ENCODE measurements around the gene TCEA2.

Gene TCEA2

DNA sequence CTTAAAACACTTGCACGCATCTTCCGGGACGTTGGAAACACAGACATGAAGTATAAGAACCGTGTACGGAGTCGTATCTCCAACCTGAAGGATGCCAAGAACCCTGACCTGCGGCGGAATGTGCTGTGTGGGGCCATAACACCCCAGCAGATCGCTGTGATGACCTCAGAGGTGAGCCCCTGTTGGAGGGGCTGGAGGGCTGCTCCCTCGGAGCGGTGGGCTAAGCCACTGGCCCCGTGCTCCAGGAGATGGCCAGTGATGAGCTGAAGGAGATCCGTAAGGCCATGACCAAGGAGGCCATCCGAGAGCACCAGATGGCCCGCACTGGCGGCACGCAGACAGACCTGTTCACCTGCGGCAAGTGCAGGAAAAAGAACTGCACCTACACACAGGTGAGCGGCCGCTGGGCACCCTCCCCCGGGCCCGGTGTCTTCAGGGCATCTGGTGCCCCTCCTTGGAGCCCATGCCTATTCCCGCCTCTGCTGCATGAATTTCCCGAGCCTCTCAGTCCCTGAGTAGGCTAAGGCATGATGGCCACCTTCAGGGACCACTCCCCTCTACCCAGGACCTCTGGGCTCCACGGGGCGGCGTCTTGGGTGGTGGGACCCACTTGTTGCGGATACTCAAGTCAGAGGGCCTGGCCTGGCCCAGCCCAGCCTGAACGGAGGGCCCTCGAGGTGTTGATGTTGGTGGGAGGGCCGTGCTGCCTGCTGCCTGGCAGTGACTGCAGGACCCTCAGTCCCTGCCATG lies 7.4 kb downstream of the TCEA2 start:
- in situ Hi-C loops (cut with MboI; ENCODE audit: low sequenced_read_pairs, unreplicated experiment) = no loop called here
- TF ChIP-seq, protein P1, sequence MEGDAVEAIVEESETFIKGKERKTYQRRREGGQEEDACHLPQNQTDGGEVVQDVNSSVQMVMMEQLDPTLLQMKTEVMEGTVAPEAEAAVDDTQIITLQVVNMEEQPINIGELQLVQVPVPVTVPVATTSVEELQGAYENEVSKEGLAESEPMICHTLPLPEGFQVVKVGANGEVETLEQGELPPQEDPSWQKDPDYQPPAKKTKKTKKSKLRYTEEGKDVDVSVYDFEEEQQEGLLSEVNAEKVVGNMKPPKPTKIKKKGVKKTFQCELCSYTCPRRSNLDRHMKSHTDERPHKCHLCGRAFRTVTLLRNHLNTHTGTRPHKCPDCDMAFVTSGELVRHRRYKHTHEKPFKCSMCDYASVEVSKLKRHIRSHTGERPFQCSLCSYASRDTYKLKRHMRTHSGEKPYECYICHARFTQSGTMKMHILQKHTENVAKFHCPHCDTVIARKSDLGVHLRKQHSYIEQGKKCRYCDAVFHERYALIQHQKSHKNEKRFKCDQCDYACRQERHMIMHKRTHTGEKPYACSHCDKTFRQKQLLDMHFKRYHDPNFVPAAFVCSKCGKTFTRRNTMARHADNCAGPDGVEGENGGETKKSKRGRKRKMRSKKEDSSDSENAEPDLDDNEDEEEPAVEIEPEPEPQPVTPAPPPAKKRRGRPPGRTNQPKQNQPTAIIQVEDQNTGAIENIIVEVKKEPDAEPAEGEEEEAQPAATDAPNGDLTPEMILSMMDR (IDR thresholded peaks at IDR 0.05; ENCODE audit: borderline replicate concordance, control extremely low read depth, extremely low read depth, insufficient read depth, missing control alignments) = no peak
- no peak for DNase-seq (ENCODE audit: low spot score)

GRCh38 chr20:64071341-64072332 lies 8.6 kb downstream of the TCEA2 start:
- DNase-seq (ENCODE audit: low spot score) = no peak
- in situ Hi-C loops (cut with MboI; ENCODE audit: low sequenced_read_pairs, unreplicated experiment) = no loop called here

DNA sequence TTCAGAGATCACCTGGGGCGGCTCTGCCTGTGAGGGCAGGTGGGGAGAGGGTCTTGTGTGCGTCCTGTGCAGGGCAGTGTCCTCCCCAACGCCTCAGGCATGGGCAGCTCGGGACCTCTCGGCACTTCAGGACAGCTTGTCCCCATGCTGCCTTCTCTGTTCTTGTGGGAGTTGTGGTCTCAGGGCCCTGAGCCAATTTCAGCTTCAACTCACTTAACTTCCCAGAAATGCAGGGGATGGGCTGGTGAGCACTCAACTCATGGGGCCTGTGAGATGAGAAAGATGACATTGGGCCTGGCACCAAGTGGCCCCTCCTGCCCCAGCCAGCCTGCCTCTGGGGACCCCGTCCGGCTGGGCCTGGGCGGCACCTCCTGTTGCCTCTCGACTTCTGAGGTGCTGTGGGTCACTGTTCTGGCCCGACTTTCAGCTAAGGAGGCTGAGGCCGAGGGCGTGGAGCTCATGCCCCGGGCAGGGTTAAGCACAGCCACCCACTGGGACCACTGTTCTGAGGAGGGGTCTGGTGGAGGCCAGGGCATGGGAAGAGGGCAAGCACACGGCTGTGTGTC lies 9.6 kb downstream of the TCEA2 start:
- TF ChIP-seq, protein P1 (IDR thresholded peaks at IDR 0.05; ENCODE audit: borderline replicate concordance, control extremely low read depth, extremely low read depth, insufficient read depth, missing control alignments) = no peak
- in situ Hi-C loops (cut with MboI; ENCODE audit: low sequenced_read_pairs, unreplicated experiment) = no loop called here
- DNase-seq (ENCODE audit: low spot score) = no peak

More at GRCh38 chr20:64071341-64072332, 8.6 kb downstream of the TCEA2 start:
- TF ChIP-seq, protein P1 (IDR thresholded peaks at IDR 0.05; ENCODE audit: borderline replicate concordance, control extremely low read depth, extremely low read depth, insufficient read depth, missing control alignments) = no peak

DNA sequence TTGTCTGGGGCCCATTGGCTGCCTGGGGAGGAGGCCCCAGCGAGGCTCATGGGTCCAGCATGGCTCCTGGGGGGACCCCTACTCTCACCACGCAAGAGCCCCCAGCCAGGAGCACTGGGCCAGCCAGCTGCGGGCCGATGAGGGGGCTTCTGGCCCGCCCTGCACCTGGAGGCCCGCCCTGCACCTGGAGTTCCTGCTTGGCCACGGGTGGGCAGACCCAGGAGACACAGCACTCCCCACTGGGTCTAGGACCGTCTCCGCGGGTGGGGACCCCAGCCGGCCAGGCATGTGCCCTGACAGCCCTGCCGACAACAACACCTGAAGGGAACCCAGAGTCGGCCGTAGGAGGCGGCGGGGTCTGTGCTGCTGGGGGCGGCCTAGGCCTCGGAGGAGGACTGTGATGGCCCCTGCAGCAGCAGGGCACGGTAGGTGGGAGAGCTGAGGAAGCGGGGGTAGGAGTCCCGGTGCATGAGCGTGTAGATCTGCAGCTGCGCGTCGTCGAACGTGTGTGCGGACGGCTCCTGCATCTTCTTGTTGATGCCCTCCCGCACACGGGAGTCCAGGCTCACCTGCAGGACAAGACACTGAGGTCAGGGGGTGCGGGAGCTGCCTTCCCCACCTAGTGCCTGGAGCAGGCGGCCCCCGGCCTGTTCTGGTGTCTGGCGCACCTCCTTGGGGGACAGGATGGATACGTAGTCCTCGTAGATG lies 10.6 kb downstream of the TCEA2 start:
- TF ChIP-seq, protein P1 (IDR thresholded peaks at IDR 0.05; ENCODE audit: borderline replicate concordance, control extremely low read depth, extremely low read depth, insufficient read depth, missing control alignments) = no peak
- no peak for DNase-seq (ENCODE audit: low spot score)
- in situ Hi-C loops (cut with MboI; ENCODE audit: low sequenced_read_pairs, unreplicated experiment) = no loop called here

GRCh38 chr20:64074184-64074789 lies 11.3 kb downstream of the TCEA2 start:
- in situ Hi-C loops (cut with MboI; ENCODE audit: low sequenced_read_pairs, unreplicated experiment) = no loop called here
- DNase-seq (ENCODE audit: low spot score) = no peak

More at GRCh38 chr20:64074184-64074789, 11.3 kb downstream of the TCEA2 start:
- TF ChIP-seq, protein P1 (IDR thresholded peaks at IDR 0.05; ENCODE audit: borderline replicate concordance, control extremely low read depth, extremely low read depth, insufficient read depth, missing control alignments) = no peak

All from GM13976 (cell line).